GM19324 (cell line): ENCODE data around the gene ARHGAP10.
"Not testable (repeated sequence)": the region's sequence is repeated elsewhere in the genome, so short reads cannot be mapped to it uniquely, and the experiment has no call there.

Source experiments
- ATAC-seq: cut with Tn5 transposase; IDR thresholded peaks from one replicate; pipeline ENCODE4 v1.9.1; 2021; ENCODE audit warnings: mild to moderate bottlenecking, moderate library complexity; ENCODE audit not compliant: unreplicated experiment, low FRiP score

ARHGAP10 gene

DNA sequence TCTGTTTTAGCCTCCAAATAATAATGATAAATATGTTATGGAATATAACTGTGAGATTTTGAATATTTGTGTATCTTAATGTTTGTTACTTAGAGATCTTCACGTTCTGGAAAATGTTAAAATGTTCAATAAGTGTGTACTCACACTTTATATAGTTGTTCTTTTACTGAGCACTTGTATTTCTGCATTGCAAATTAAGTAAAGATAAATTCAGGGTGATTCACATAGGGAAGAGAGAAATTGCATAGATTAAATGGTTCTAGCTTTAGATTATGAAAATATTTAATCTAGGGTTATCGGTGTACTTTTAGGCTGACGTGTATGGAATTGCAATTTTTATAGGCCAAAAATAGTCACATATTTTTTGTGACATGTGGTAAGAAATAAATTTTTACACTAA is 148.6 kb downstream of the ARHGAP10 start:
- no peak for ATAC-seq

GRCh38 chr4:147884536-147884935 is 152.6 kb downstream of the ARHGAP10 start:
- no peak for ATAC-seq

DNA sequence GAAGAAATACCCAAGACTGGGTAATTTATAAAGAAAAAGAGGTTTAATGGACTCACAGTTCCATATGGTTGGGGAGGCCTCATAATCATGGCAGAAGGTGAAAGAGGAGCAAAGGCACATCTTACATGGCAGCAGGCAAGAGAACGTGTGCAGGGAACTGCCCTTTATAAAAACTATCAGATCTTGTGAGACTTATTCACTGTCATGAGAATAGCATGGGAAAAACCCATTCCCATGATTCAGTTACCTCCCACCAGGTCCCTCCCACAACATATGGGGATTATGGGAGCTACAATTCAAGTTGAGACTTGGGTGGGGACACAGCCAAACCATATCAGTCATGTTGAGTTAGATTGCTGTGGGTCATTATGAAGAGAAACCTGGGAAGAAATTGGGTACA is 153.3 kb downstream of the ARHGAP10 start:
- not testable (repeated sequence) for ATAC-seq

DNA sequence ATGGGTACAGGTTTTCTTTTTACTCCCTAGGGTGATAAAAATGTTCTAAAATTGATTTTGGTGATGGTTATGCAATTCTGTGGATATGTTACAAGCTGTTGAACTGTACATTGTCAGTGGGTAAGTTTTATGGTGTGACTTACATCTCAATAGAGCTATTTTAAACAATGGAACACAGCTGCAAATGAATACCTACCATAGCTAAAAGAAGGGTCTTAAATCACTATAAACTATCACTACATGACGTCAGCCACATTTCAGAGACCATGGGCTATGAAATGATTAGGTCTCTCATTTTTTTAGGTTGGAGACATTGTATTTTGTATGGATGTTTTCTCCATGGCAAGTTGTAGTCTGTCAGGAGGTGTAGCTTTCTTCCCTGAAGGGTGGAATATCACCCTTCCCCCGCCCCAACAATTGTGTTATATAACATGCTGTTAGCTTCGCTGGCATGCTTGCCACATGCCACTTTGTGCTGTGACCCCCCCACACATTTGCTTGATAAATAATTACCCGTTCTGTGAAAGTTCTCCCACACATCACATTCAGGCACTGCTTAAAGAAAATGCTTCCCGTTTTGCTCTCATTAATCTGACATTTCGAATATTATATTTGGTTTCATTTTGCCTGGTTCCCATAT is 159.7 kb downstream of the ARHGAP10 start:
- no peak for ATAC-seq

GRCh38 chr4:147899512-147899911 is 167.6 kb downstream of the ARHGAP10 start:
- ATAC-seq: no peak

DNA sequence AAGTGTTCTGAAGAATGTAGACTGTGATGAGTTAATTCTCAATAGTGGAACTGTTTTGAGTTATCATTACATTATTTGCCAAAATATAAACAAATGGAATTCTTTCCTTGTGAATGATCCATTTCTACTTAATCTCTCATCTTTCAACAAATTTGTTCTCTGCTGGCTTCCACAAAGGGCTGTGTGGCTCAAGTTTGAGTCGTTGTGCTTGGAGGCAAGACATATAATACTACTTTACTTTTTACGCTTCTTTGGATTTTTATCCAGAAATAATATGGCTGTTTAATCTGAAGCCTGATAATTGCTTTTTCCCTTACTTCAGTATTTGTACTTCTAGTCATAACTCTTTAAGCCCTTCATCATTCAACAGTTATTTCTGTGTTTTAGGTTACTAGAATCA is 169.5 kb downstream of the ARHGAP10 start:
- ATAC-seq: no peak

DNA sequence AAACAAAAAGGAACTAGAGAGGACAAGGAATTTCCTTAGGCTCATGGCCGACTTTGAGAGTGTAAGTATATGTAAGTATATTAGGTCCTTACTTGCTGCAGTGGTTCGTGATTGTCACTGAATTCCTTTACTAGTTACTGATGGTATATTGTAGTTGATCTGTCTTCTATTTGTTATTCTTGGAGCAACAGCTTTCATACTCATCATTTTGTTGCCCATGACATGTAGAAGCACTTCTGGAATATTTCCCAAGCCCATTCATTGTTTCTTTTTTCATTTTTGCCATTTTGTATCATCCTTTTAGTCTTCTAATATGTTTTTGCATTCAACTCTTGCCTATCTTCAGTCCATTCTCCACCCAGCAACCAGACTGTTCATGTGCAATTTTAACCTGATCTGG is 170.0 kb downstream of the ARHGAP10 start:
- ATAC-seq: no peak

DNA sequence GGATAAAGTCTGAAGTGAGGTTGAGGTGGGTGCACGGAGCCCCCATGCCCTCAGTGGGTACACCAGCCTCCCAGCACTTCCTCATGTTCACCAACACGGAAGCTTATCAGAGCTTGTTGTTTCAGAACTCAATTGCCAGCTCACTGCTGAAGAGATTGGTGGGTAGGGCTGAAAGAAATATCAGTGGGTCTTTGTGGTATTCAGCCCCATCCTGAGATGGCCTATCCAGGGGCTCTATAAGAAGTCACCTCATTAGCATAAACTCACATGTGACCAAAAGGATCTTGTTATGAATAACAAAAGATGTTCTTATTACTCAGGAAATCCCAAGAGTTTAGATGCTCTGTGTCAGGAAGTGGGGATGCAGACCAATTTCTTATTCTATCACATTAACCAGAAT is 177.3 kb downstream of the ARHGAP10 start:
- no peak for ATAC-seq

GRCh38 chr4:147910315-147910714 is 178.4 kb downstream of the ARHGAP10 start:
- no peak for ATAC-seq

- ATAC-seq: not testable (repeated sequence)
Observed at GRCh38 chr4:147912106-147912505, 180.2 kb downstream of the ARHGAP10 start.

GRCh38 chr4:147913137-147913536 is 181.2 kb downstream of the ARHGAP10 start:
- no peak for ATAC-seq

DNA sequence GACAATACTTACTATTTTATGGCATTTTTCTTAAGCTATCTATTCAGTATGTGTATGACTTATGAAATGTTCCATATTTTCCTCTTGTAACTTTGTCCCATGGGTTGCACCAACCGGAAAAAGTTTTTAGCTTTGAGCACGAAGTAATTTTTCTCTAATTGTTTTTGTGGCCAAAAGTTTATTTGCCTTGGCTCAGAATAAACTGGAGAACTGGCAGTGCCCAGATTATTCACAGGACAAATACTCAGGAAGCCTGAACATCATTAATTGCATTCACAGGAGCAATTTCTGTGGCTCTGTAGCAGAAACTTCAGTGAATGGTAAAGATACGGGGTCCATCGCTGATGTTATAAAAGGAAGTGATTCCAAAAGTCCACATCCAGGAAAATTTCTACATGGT is 184.5 kb downstream of the ARHGAP10 start:
- ATAC-seq: no peak

DNA sequence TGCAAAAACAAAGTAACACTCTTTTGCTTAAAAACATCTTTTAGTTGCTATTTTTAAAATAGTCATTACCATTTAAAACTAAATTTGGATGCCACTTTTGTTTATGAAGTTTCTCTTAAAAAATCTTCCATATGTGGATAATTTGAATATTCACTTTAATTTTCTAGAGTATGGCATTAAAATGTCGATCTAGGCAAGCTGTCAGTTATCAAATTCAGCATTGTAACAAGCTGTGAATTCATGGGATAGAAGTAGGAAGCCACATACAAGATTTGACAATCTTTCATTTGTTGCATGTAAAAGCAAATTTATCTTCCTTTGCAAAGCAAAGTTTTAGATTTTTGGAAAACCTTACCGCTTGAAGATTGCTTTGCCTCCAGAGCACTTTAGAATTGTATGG is 191.5 kb downstream of the ARHGAP10 start:
- no peak for ATAC-seq

DNA sequence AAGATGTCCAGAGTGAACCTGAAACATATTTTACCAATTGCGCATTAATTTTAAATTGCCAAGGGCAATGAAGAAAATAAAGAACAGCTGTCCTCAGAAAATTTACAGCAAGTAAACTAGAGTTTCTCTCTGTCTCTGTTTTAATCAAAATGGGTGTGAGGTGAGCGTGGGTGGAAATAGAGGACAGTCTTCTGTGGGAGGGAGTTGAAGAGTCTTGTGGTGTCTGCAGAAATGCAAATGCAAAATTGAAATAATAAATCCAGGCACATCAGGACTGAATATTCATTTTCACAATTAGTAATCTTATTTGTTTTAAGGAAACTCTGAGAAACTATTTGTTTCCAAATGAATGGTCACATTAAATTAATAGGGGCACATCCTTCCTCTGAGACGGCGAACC is 192.0 kb downstream of the ARHGAP10 start:
- ATAC-seq: no peak

- ATAC-seq: no peak
Observed at GRCh38 chr4:147924604-147925412, 192.9 kb downstream of the ARHGAP10 start.

DNA sequence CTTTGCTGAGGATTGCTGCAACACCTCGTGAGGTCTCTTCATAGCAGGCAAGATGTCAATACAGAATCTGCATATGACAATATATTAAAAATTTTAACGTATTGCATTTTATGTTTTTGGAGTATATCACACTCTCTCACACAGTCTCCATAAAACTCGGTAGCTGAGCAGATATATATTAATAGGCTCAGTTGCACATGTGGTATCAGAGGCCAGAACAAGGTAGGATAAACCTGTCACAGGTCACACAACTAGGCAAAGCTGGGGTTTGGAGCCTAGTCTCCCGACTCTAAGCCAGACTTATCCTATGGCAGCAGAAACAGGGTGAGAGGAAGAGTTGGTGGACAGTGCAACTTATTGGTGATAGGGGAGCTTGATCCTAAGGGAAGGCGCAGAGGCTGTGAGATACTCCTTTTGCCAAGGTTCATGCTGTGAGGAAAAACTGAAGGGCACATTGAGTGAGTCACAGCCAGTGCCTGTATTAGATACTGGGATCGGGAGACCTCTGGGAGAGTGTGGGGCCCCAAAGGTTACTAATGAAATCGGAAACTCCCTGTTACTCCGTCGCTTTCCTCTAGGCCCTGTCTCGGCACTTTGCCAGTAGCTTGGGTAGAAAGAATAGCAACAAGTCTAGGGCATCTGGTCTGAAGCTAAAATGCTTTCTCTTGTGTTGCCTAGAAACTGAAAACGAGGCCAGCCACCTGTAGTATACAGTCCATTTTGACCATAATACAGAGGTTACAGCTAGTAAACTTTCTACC is 195.7 kb downstream of the ARHGAP10 start:
- no peak for ATAC-seq

DNA sequence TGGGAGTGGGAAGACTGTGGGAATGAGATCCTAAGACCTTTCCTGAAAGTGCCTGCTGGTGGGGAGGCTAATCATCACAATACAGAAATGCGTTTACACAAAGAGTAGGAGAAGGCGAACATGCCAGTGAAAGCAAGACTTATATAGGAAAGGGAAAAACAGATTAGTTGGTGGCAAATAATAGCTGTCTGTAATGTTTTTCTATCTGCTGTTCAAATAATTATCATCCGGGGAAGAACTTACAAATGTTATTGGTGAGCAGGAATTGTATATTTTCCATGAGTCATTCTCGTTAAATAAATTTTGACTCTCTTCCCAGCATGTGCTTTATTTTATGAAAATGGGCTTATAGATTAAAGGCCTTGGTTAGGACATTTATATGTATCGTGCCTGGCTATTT is 196.5 kb downstream of the ARHGAP10 start:
- ATAC-seq: no peak

GRCh38 chr4:147929746-147930145 is 197.9 kb downstream of the ARHGAP10 start:
- no peak for ATAC-seq

DNA sequence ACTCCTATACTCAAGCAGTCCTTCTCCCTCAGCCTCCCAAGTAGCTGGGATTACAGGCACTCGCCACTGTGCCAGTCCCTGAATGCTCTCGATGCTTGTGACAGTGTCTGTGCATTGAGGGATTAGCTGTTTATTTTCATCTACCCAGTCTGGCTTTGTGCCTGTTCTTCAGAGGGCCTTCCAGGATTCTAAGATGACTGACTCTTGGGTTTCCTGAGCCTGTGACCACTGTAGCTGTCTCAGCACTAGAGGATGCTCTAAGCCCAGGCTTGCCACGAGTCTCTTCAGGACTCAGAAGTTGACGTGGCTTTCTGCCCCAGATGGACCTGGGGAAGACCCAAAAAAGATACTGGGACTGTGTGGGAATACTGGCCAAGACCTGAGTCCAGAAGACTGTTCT is 201.4 kb downstream of the ARHGAP10 start:
- ATAC-seq: no peak

- no peak for ATAC-seq
Observed at GRCh38 chr4:147933779-147934178, 201.9 kb downstream of the ARHGAP10 start.

- ATAC-seq: no peak
Observed at GRCh38 chr4:147938496-147938895, 206.6 kb downstream of the ARHGAP10 start.
